Renal cortex interstitium (tissue), 11 donors: ENCODE measurements around the gene SIGLEC15. TPM values are rescaled to one million over a fixed set of nuclear protein-coding genes. Genes with fewer than 3 reads are reported as not detected.

Source experiments
- DNase-seq, 11 donors: peaks; one replicate each; pipeline ENCODE4 v3.0.0-alpha.2; 2013; ENCODE audit warnings: low read depth in 9 of 11, low spot score in 4 of 11; ENCODE audit errors: extremely low read depth in 1 of 11
- polyA plus RNA-seq, 3 donors: library from polyadenylated mRNA; unstranded; fragments of 120-200 nt; gene quantifications; one replicate each; pipeline ENCODE4 v1.2.1, GENCODE V29; 2013; ENCODE audit not compliant: insufficient read length in 3 of 3

SIGLEC15 gene
- polyA plus RNA-seq, 3 donors: 0.33 to 0.64 (median 0.33) TPM

- no peak for DNase-seq
Observed at GRCh38 chr18:45861926-45862325, 36.5 kb downstream of the SIGLEC15 start.

- no peak for DNase-seq
Observed at GRCh38 chr18:45863469-45863868, 38.0 kb downstream of the SIGLEC15 start.

GRCh38 chr18:45864081-45864480, 38.6 kb downstream of the SIGLEC15 start:
- no peak for DNase-seq

GRCh38 chr18:45865466-45865865, 40.0 kb downstream of the SIGLEC15 start:
- no peak for DNase-seq

- no peak for DNase-seq
Observed at GRCh38 chr18:45870419-45870818, 44.9 kb downstream of the SIGLEC15 start.

GRCh38 chr18:45871431-45872084, 46.1 kb downstream of the SIGLEC15 start:
- no peak for DNase-seq

- DNase-seq: no peak
Observed at GRCh38 chr18:45874491-45875184, 49.2 kb downstream of the SIGLEC15 start.

- DNase-seq: no peak
Observed at GRCh38 chr18:45876161-45876560, 50.7 kb downstream of the SIGLEC15 start.

- no peak for DNase-seq
Observed at GRCh38 chr18:45877403-45877802, 51.9 kb downstream of the SIGLEC15 start.

GRCh38 chr18:45879681-45880655, 54.5 kb downstream of the SIGLEC15 start:
- peak; percentile 30 to 55 (median 43) for DNase-seq

- DNase-seq: no peak
Observed at GRCh38 chr18:45880876-45881558, 55.5 kb downstream of the SIGLEC15 start.

- DNase-seq: no peak
Observed at GRCh38 chr18:45887585-45887984, 62.1 kb downstream of the SIGLEC15 start.

GRCh38 chr18:45889419-45890064, 64.1 kb downstream of the SIGLEC15 start:
- no peak for DNase-seq

- no peak for DNase-seq
Observed at GRCh38 chr18:45890606-45891005, 65.1 kb downstream of the SIGLEC15 start.

GRCh38 chr18:45891806-45892205, 66.3 kb downstream of the SIGLEC15 start:
- DNase-seq: no peak
